ENCODE results near the gene ZNF385C. TPM values are rescaled to one million over a fixed set of nuclear protein-coding genes. Genes with fewer than 3 reads are reported as not detected.

Gene ZNF385C
- total RNA-seq, 3 donors from 2014 or later, result 0.48 to 1.0 (median 0.66) TPM

GRCh38 chr17:42127414-42127813 is 29.1 kb upstream of the ZNF385C start:
- Histone ChIP-seq H3K4me1 (no peaks in the 10 kb centered on the region), H3K4me3 (no peak overlapping the region), H3K36me3 (peaks cover 8% of the 10 kb centered on the region), H3K27me3 (no peaks in the 10 kb centered on the region), H3K9me3 (no peaks in the 10 kb centered on the region), H3K27ac (no peak overlapping the region)
- intact Hi-C loops (cut with DNase I; ENCODE audit: low total_unique reads), result no loop called here
- TF ChIP-seq POLR2A (IDR thresholded peaks at IDR 0.05) (no peak), POLR2AphosphoS5 (IDR thresholded peaks at IDR 0.05) (no peak), CTCF (IDR thresholded peaks at IDR 0.05) (no peak)
- DNase-seq (ENCODE audit: low spot score in 2 of 2), result no peak

- peaks cover 8% of the 10 kb centered on the region for H3K36me3 ChIP-seq
- no peak overlapping the region for H3K27ac ChIP-seq
- TF ChIP-seq POLR2A (IDR thresholded peaks at IDR 0.05) (no peak), POLR2AphosphoS5 (IDR thresholded peaks at IDR 0.05) (no peak), CTCF (IDR thresholded peaks at IDR 0.05) (no peak)
- no peaks in the 10 kb centered on the region for H3K4me1 ChIP-seq
- no peaks in the 10 kb centered on the region for H3K27me3 ChIP-seq
- intact Hi-C loops (cut with DNase I; ENCODE audit: low total_unique reads), result no loop called here
- H3K4me3 ChIP-seq, result no peak overlapping the region
- DNase-seq (ENCODE audit: low spot score in 2 of 2), result no peak
- H3K9me3 ChIP-seq, result no peaks in the 10 kb centered on the region
Observed at GRCh38 chr17:42126836-42127235, 28.6 kb upstream of the ZNF385C start.

GRCh38 chr17:42125565-42125964 is 27.3 kb upstream of the ZNF385C start:
- intact Hi-C loops (cut with DNase I; ENCODE audit: low total_unique reads), result no loop called here
- H3K27me3 ChIP-seq, result no peaks in the 10 kb centered on the region
- no peak for DNase-seq (ENCODE audit: low spot score in 2 of 2)
- no peak for TF ChIP-seq POLR2A (IDR thresholded peaks at IDR 0.05)
- no peak for TF ChIP-seq CTCF (IDR thresholded peaks at IDR 0.05)
- no peak for TF ChIP-seq POLR2AphosphoS5 (IDR thresholded peaks at IDR 0.05)
- peaks cover 8% of the 10 kb centered on the region for H3K36me3 ChIP-seq
- no peak overlapping the region for H3K27ac ChIP-seq
- no peaks in the 10 kb centered on the region for H3K9me3 ChIP-seq
- peaks cover 0 to 4% of the 10 kb centered on the region in 2 donors for H3K4me1 ChIP-seq
- no peak overlapping the region for H3K4me3 ChIP-seq

GRCh38 chr17:42124256-42124655 is 26.0 kb upstream of the ZNF385C start:
- peaks cover 3% of the 10 kb centered on the region for H3K36me3 ChIP-seq
- DNase-seq (ENCODE audit: low spot score in 2 of 2), result no peak
- no peak overlapping the region for H3K4me3 ChIP-seq
- H3K4me1 ChIP-seq, result peaks cover 0 to 4% of the 10 kb centered on the region in 2 donors
- H3K9me3 ChIP-seq, result no peaks in the 10 kb centered on the region
- H3K27me3 ChIP-seq, result no peaks in the 10 kb centered on the region
- H3K27ac ChIP-seq, result no peak overlapping the region
- TF ChIP-seq POLR2AphosphoS5 (IDR thresholded peaks at IDR 0.05) (no peak), POLR2A (IDR thresholded peaks at IDR 0.05) (no peak), CTCF (IDR thresholded peaks at IDR 0.05) (no peak)
- intact Hi-C loops (cut with DNase I; ENCODE audit: low total_unique reads), result no loop called here

GRCh38 chr17:42122371-42123303 is 24.4 kb upstream of the ZNF385C start, which contains the start of gene HSPB9:
HSPB9 (plus strand) TSS chr17:42122804; CDS start chr17:42122851, 47 bp downstream.
- Histone ChIP-seq H3K9me3 (no peaks in the 10 kb centered on the region), H3K4me3 (peak within 1 kb of the TSS in 2 of 3 donors; percentile 76 to 84), H3K27ac (peak within 1 kb of the TSS; percentile 13 to 61), H3K4me1 (peaks cover 0 to 4% of the 10 kb centered on the region in 2 donors), H3K36me3 (no peaks in the 10 kb centered on the region), H3K27me3 (no peaks in the 10 kb centered on the region)
- intact Hi-C loops (cut with DNase I; ENCODE audit: low total_unique reads), result no loop called here
- peak in 1 of 2 donors; percentile 41 for DNase-seq (ENCODE audit: low spot score in 2 of 2)
- TF ChIP-seq POLR2A (IDR thresholded peaks at IDR 0.05) (no peak), POLR2AphosphoS5 (IDR thresholded peaks at IDR 0.05) (no peak), CTCF (IDR thresholded peaks at IDR 0.05) (no peak)

All from breast epithelium (tissue), 4 donors.